ENCODE measurements around the gene BMPR1A.
"Not testable (repeated sequence)": the region's sequence is repeated elsewhere in the genome, so short reads cannot be mapped to it uniquely, and the experiment has no call there.

Gene BMPR1A

GRCh38 chr10:86900955-86901354, 144.5 kb downstream of the BMPR1A start:
- DNase-seq = no peak

GRCh38 chr10:86904600-86904999, 148.2 kb downstream of the BMPR1A start:
- no peak for DNase-seq

GRCh38 chr10:86905429-86905828, 149.0 kb downstream of the BMPR1A start:
- no peak for DNase-seq

GRCh38 chr10:86914734-86915133, 158.3 kb downstream of the BMPR1A start:
- DNase-seq = no peak

DNA sequence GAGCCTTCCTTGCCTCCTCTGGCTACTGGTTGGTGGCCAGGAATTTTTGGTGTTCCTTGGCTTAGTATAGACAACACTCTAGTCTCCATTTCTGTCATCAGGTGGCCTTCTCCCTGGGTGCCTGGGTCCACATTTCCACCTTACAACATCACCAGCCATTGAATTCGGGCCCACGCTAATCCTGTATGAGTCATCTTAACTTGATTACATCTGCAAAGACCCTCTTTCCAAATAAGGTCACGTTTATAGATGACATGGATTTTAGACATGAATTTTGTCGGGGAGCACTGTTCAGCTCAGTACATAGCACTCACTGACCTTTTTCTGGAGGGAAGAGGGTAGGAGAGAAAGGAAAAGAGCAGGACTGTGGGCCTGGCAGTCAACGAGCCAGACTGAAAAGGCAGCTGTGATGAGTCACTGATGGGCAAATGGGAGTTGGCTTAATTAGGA, 161.6 kb downstream of the BMPR1A start:
- no peak for DNase-seq

DNA sequence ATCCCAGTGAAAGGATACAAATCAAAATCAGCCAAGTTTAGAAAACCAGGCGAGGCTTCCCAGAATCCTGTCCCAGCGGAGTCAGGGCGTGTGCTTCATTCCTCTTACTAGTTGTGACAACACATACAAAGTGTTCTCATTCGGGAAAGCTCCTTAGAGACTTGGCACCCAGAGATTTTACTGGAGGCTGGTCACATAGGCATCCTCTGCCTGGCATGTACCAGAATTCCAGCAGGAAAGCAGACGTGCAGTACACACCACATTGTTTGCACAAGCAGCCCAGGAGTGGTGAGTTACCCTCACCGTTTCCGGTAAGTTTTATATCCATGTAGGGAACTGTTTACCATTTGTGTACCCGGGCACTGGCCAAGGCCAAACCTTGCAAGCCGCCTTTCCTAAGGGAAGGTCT, 166.1 kb downstream of the BMPR1A start:
- no peak for DNase-seq

GRCh38 chr10:86929468-86930380, 173.3 kb downstream of the BMPR1A start:
- no peak for DNase-seq

DNA sequence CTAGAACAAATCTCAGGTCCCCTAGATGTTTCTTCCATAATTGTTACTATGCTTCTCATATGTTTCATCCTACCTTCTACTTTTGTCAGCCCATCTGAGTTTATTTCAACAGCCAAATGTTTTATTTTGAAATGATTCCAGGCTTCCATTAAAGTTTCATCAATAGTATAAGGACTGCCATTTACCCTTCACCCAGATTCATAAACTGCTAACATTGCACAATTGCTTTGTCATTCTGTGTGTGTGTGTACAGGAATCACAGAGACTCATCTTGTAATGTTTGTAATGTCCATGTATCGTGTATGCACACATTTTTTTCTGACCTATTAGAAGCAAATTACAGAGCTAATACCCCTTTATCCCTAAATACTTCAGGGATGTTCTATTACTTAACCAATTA, 175.5 kb downstream of the BMPR1A start:
- DNase-seq = no peak

- no peak for DNase-seq
These were observed 176.3 kb downstream of the BMPR1A start for GRCh38 chr10:86932674-86933073.

- not testable (repeated sequence) for DNase-seq
These were observed 177.8 kb downstream of the BMPR1A start for GRCh38 chr10:86934162-86934711.

DNA sequence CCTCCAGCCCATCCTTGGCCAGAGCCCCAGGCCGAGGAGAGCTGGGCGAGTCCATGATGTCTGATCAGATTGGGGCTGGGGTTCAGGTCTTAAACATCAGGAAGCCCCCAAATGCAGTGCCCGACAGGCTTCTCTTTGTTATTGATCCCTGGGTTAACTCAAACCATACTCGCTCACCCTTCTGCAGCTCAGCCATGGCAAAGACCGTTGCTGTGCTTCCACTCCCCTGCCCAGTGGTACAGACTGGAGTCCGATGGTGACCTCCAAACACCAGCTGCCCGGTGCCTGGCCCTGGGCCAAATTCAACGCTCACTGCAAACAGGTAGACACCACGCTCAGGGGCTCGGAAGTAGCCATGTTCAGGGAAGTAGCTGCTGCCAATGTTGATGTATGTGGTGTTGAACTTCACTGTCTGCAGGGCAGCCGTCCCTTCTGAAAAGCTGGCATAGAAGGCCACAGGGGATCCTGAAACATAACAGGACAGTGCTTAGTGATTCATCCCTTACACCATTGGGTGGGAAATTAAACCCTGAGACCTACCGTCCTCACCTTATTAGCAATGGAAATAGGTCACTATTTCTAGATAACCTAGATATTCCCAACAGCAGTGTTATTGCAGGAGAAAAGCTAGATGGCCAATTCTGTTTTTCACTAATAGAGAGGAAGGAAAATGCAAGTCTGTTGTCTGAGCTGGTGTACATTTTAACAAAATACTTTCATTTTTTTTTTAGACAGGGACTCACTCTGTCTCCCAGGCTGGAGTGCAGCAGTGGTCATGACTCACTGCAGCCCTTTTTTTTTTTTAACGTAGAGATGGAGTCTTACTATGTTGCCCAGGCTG, 180.5 kb downstream of the BMPR1A start:
- peak; percentile 15 for DNase-seq

GRCh38 chr10:86937502-86938154, 181.2 kb downstream of the BMPR1A start:
- DNase-seq = no peak

DNA sequence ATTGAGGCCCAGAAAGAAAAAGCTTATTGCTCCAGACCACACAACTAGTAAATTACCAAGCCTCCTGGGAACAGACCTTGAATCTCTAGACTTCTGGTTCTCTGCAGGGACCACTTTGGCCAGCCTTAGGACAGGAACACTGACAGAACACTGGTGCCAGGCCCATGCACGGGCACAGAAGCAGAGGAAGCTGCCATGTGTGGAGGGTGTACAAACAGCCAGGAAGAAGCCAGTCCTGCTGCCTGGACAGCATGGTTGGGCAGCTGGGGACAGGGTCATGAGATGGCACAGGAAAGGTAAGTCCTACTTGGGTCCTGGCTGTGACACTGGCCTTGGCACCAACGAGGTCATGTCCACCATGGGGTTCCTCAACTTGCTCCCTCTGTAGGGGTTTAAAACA, 181.8 kb downstream of the BMPR1A start:
- no peak for DNase-seq

GRCh38 chr10:86940076-86940475, 183.7 kb downstream of the BMPR1A start:
- not testable (repeated sequence) for DNase-seq

GRCh38 chr10:86940677-86941076, 184.3 kb downstream of the BMPR1A start:
- DNase-seq = no peak

- DNase-seq = no peak
These were observed 185.0 kb downstream of the BMPR1A start for GRCh38 chr10:86941426-86941825.

DNA sequence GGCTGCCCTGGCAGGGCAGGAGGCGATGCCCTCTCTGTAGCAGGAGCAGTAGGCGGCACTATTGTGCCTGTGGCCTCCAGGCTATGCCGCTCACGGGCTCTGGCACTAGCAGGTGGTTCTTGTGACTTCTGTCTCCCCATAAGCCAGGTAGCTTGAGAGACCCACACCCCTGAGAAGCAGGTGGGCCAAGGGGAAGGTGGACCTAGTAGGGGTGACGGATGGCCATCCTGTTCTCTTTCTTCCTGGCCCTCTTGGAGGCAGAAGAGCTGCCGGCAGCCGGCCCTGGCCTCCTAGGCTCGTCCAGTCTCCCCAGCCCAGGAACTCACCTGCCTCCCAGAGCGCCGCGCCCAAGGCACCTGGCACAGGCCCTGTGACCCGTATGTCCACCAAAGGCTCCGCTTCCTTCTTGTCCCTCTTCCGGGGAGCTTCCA, 185.6 kb downstream of the BMPR1A start:
- no peak for DNase-seq

DNA sequence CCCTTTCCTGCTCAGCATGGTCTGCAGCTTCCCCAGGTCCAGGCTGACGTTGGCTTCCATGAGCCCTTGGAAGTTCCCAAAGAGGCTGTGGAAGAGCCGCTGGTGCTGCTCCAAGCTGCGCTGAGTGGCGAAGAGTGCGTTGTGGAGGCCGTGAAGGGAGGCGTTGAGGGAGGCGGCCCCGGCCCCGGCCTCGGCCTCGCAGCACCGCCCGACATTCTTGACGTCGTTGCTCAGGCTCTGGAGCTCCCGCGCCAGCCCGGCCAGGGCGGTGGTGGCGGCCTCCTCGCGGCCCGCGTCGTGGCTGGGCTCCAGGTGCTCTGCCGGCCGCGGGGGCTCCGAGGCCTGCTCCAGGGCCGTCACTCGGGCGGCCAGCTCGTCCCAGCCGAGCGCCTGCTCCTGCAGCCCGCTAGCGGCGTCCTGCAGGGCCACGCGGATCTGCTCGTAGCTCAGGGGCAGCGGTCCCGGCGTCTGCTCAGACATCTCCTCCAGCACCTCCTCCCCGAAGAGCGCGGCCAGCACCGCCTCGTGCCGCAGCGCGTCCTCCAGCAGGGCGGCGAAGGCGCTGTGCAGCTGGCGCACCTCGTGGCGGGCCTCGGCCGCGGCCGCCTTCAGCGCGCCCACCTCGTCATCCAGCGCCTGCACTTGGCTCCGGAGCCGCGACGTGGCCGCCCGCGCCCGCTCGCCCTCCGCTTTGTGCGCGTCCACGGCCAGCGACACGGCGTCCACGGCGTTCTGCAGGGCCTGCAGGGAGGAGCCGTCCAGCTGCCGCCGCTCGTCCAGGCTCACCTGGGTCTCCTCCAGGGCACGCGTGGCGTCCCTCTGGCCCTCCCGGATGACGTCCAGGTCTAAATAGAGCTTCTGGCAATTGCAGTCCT, 186.3 kb downstream of the BMPR1A start:
- no peak for DNase-seq

GRCh38 chr10:86943316-86944030, 187.1 kb downstream of the BMPR1A start:
- no peak for DNase-seq

- DNase-seq = no peak
These were observed 187.6 kb downstream of the BMPR1A start for GRCh38 chr10:86944031-86944419.

DNA sequence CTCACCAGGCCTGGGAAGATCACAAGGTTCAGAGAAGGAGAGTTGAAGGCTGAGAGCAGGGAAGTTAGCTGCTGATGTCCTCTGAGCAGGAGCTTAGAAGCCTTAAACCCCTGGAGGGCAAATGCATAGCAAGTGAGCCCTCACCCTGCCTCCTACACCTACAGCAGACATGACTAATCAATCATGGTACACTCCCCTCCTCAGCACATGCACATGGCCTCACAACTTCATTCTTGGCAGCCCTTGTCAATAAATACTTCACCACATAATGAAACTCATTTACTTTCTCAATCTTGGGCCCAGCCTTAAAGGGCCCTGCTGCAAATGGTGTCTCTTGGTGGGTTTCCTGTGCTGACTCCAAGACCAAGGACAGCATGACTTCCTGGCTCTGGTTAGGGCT, 188.1 kb downstream of the BMPR1A start:
- no peak for DNase-seq
